Smooth muscle cell (in vitro differentiated cells): Measurements from ENCODE around the gene NPHP4. TPM values are rescaled to one million over a fixed set of nuclear protein-coding genes. Genes with fewer than 3 reads are reported as not detected.

Experiments used
- DNase-seq: peaks from one replicate; lab custom pipeline; 2025; ENCODE audit not compliant: unreplicated experiment; lab: John Stamatoyannopoulos, UW
- H2AFZ ChIP-seq: fragments of 200-600 bp; sonication (generic); 2 replicates; pipeline ENCODE4 v1.6.0; 2016; ENCODE audit warnings: antibody characterized with exemption, low read depth, mild to moderate bottlenecking
- H3F3A ChIP-seq: fragments of 200-600 bp; sonication (generic); 2 replicates; pipeline ENCODE4 v1.6.0; 2017; ENCODE audit warnings: antibody characterized with exemption, low read depth
- H3K27ac ChIP-seq: fragments of 200-600 bp; sonication (generic); 2 replicates; pipeline ENCODE4 v1.5.1; 2016; ENCODE audit warnings: low read depth, mild to moderate bottlenecking
- H3K27me3 ChIP-seq: fragments of 200-600 bp; sonication (generic); 2 replicates; pipeline ENCODE4 v1.6.1; 2016; ENCODE audit warnings: low read depth, mild to moderate bottlenecking
- H3K36me3 ChIP-seq: fragments of 200-600 bp; sonication (generic); 2 replicates; pipeline ENCODE4 v1.5.1; 2016; ENCODE audit warnings: low read depth
- H3K4me1 ChIP-seq: fragments of 200-600 bp; sonication (generic); 2 replicates; pipeline ENCODE4 v1.5.1; 2016; ENCODE audit warnings: low read depth
- H3K4me2 ChIP-seq: fragments of 200-600 bp; sonication (generic); 2 replicates; pipeline ENCODE4 v1.6.0; 2016; ENCODE audit warnings: mild to moderate bottlenecking
- H3K4me3 ChIP-seq: fragments of 200-600 bp; sonication (generic); 2 replicates; pipeline ENCODE4 v1.5.1; 2016; ENCODE audit warnings: mild to moderate bottlenecking
- H3K79me2 ChIP-seq: fragments of 200-600 bp; sonication (generic); 2 replicates; pipeline ENCODE4 v1.6.0; 2016; ENCODE audit warnings: low read depth, mild to moderate bottlenecking
- H3K9ac ChIP-seq: fragments of 200-600 bp; sonication (generic); 2 replicates; pipeline ENCODE4 v1.6.0; 2016; ENCODE audit warnings: low read depth
- H3K9me3 ChIP-seq: fragments of 200-600 bp; sonication (generic); replicated peaks from 2 replicates; pipeline ENCODE4 v1.5.1; 2016; ENCODE audit warnings: low read depth
- H4K20me1 ChIP-seq: fragments of 200-600 bp; sonication (generic); 2 replicates; pipeline ENCODE4 v1.6.0; 2016; ENCODE audit warnings: low read depth
- WGBS: methylation state at CpG from one replicate; pipeline ENCODE4 v1.1.7; 2016; ENCODE audit warnings: low lambda C conversion rate; 5-methylcytosine and 5-hydroxymethylcytosine counted together
- polyA plus RNA-seq: library from polyadenylated mRNA; unstranded; fragments of >200 nt; fragmentation: Nextera tagmentation; extraction: Ambion mirVana; gene quantifications from 2 replicates; pipeline ENCODE4 v1.2.1, GENCODE V29; 2016
- total RNA-seq: library from RNA; depleted of rRNA; stranded (reverse); fragments of >200 nt; gene quantifications from 2 replicates; pipeline ENCODE4 v1.2.3, GENCODE V29; 2014
- TF ChIP-seq, protein P1 (sequence below): fragments of 200-600 bp; sonication (generic); IDR thresholded peaks from 2 replicates; pipeline ENCODE4 v1.5.1; 2017; ENCODE audit warnings: borderline replicate concordance, mild to moderate bottlenecking, antibody characterized with exemption; ENCODE audit not compliant: insufficient read depth, poor library complexity, severe bottlenecking

NPHP4 gene
- total and polyA plus RNA-seq, 2 experiments from 2014 or later, result 5.4 to 8.4 TPM

DNA sequence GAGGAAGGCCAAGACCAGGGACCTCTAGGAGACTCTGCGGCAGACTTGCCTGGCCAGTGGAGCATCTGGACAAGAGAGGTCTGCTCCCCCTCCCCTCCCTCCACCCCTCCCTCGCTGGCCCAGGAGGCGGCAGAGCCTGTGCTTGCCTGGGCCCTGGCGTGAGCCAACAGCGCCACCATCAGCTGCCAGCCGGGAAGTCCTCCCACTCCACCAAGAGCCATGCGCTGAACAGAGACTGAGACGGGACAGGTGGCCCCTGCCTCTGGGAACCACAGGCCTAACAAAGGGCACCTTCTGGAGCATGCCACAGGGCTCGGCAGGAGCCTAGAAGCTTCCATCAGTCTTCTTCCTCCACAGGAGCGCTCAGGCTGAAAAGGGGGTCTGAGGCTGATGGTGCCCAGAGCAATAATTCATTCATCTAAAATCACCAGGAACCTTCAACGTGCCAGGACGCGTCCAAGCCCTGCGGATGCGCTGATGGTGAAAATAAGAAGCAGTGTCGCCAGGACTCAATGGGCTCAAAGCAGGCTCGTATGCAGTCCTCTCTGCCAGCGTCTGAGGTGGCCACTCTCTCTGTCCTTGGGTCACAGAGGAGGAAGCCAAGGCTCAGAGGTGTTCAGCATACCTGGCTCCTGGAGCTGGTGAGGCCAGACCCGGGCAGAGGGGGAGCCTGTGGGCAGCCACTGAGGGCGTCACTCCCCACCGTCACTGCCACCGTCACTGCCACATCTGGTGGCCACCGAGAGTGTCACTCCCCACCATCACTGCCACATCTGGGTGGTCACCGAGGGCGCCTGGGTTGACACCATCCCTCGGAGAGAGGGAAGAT, 161.2 kb downstream of the NPHP4 start:
- WGBS, result 67% methylated on average over 25 of the region's 26 CpGs
- Histone ChIP-seq H3K4me1 (no peaks in the 10 kb centered on the region), H3K9me3 (no peaks in the 10 kb centered on the region), H3K27ac (no peak overlapping the region), H3K79me2 (no peaks in the 10 kb centered on the region), H3K9ac (no peak overlapping the region), H2AFZ (no peak overlapping the region), H4K20me1 (no peaks in the 10 kb centered on the region), H3K4me2 (no peak overlapping the region), H3K27me3 (no peaks in the 10 kb centered on the region), H3K36me3 (no peaks in the 10 kb centered on the region), H3F3A (no peaks in the 10 kb centered on the region), H3K4me3 (no peak overlapping the region)
- no peak for DNase-seq
- TF ChIP-seq, protein P1, sequence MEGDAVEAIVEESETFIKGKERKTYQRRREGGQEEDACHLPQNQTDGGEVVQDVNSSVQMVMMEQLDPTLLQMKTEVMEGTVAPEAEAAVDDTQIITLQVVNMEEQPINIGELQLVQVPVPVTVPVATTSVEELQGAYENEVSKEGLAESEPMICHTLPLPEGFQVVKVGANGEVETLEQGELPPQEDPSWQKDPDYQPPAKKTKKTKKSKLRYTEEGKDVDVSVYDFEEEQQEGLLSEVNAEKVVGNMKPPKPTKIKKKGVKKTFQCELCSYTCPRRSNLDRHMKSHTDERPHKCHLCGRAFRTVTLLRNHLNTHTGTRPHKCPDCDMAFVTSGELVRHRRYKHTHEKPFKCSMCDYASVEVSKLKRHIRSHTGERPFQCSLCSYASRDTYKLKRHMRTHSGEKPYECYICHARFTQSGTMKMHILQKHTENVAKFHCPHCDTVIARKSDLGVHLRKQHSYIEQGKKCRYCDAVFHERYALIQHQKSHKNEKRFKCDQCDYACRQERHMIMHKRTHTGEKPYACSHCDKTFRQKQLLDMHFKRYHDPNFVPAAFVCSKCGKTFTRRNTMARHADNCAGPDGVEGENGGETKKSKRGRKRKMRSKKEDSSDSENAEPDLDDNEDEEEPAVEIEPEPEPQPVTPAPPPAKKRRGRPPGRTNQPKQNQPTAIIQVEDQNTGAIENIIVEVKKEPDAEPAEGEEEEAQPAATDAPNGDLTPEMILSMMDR, result no peak

- TF ChIP-seq, protein P1, result no peak
- no peak for DNase-seq
- Histone ChIP-seq H3K4me2 (no peak overlapping the region), H3K9me3 (no peaks in the 10 kb centered on the region), H3K27me3 (no peaks in the 10 kb centered on the region), H3K36me3 (no peaks in the 10 kb centered on the region), H3K9ac (no peak overlapping the region), H3K27ac (no peak overlapping the region), H3K4me1 (no peaks in the 10 kb centered on the region), H3F3A (no peaks in the 10 kb centered on the region), H3K79me2 (no peaks in the 10 kb centered on the region), H2AFZ (no peak overlapping the region), H4K20me1 (no peaks in the 10 kb centered on the region), H3K4me3 (no peak overlapping the region)
- 90% methylated on average over 3 of the region's 3 CpGs for WGBS
Observed at GRCh38 chr1:5829414-5829813, 162.8 kb downstream of the NPHP4 start.

- no peak for DNase-seq
- Histone ChIP-seq H3K27ac (no peak overlapping the region), H3K4me3 (no peak overlapping the region), H3K4me1 (no peaks in the 10 kb centered on the region), H3K36me3 (no peaks in the 10 kb centered on the region), H3K27me3 (no peaks in the 10 kb centered on the region), H2AFZ (no peak overlapping the region), H3K9ac (no peak overlapping the region), H3K79me2 (no peaks in the 10 kb centered on the region), H4K20me1 (no peaks in the 10 kb centered on the region), H3K4me2 (no peak overlapping the region), H3K9me3 (no peaks in the 10 kb centered on the region), H3F3A (no peaks in the 10 kb centered on the region)
- 94% methylated on average over 11 of the region's 11 CpGs for WGBS
- TF ChIP-seq, protein P1, result no peak
Observed at GRCh38 chr1:5828308-5828935, 163.8 kb downstream of the NPHP4 start.

- H3K4me3 ChIP-seq, result no peak overlapping the region
- no peak overlapping the region for H2AFZ ChIP-seq
- H4K20me1 ChIP-seq, result no peaks in the 10 kb centered on the region
- H3K9ac ChIP-seq, result no peak overlapping the region
- H3K27me3 ChIP-seq, result no peaks in the 10 kb centered on the region
- H3K4me2 ChIP-seq, result no peak overlapping the region
- no peak overlapping the region for H3K27ac ChIP-seq
- H3K4me1 ChIP-seq, result no peaks in the 10 kb centered on the region
- no peaks in the 10 kb centered on the region for H3K79me2 ChIP-seq
- TF ChIP-seq, protein P1, result no peak
- H3F3A ChIP-seq, result no peaks in the 10 kb centered on the region
- H3K36me3 ChIP-seq, result no peaks in the 10 kb centered on the region
- H3K9me3 ChIP-seq, result no peaks in the 10 kb centered on the region
- 85% methylated on average over 9 of the region's 9 CpGs for WGBS
- DNase-seq, result no peak
Observed at GRCh38 chr1:5827516-5827915, 164.7 kb downstream of the NPHP4 start.
